NCI-H2029 treated with DMSO at 0.1 percent for 48 hours (cell line): ENCODE measurements around the gene ZNF600.
"Not testable (repeated sequence)": the region's sequence is repeated elsewhere in the genome, so short reads cannot be mapped to it uniquely, and the experiment has no call there.

Experiments
- DNase-seq: peaks from one replicate; lab custom pipeline; 2025; lab: John Stamatoyannopoulos, UW

ZNF600 gene

GRCh38 chr19:52741951-52742485, 44.6 kb downstream of the ZNF600 start:
- DNase-seq, result no peak

- not testable (repeated sequence) for DNase-seq
Measured at GRCh38 chr19:52741371-52741770, 45.2 kb downstream of the ZNF600 start.

GRCh38 chr19:52739576-52739975, 47.0 kb downstream of the ZNF600 start:
- DNase-seq, result no peak

GRCh38 chr19:52735734-52736133, 50.9 kb downstream of the ZNF600 start:
- peak; percentile 79 for DNase-seq

- peak; percentile 81 for DNase-seq
Measured at GRCh38 chr19:52734893-52735661, 51.5 kb downstream of the ZNF600 start, which contains the start of gene ZNF611. ZNF611 (minus strand) TSS chr19:52735044; CDS start chr19:52715894, 19,150 bp downstream.

- DNase-seq, result no peak
Measured at GRCh38 chr19:52734331-52734892, 52.2 kb downstream of the ZNF600 start.

GRCh38 chr19:52726051-52726450, 60.5 kb downstream of the ZNF600 start:
- DNase-seq, result not testable (repeated sequence)

- DNase-seq, result no peak
Measured at GRCh38 chr19:52725528-52725961, 61.0 kb downstream of the ZNF600 start.

- DNase-seq, result no peak
Measured at GRCh38 chr19:52724701-52725514, 61.7 kb downstream of the ZNF600 start.

- not testable (repeated sequence) for DNase-seq
Measured at GRCh38 chr19:52723907-52724598, 62.5 kb downstream of the ZNF600 start.

- no peak for DNase-seq
Measured at GRCh38 chr19:52722062-52723003, 64.3 kb downstream of the ZNF600 start.

- DNase-seq, result not testable (repeated sequence)
Measured at GRCh38 chr19:52720541-52720940, 66.0 kb downstream of the ZNF600 start.

GRCh38 chr19:52716522-52716921, 70.1 kb downstream of the ZNF600 start:
- DNase-seq, result no peak

- DNase-seq, result not testable (repeated sequence)
Measured at GRCh38 chr19:52715902-52716301, 70.7 kb downstream of the ZNF600 start.

GRCh38 chr19:52715330-52715729, 71.3 kb downstream of the ZNF600 start:
- DNase-seq, result not testable (repeated sequence)
